H9 (cell line): Measurements from ENCODE around the gene STMN3. TPM values are rescaled to one million over a fixed set of nuclear protein-coding genes. Genes with fewer than 3 reads are reported as not detected.

Source experiments
- DNase-seq: peaks from one replicate; pipeline ENCODE4 v3.0.0-alpha.2; 2017
- H2AFZ ChIP-seq: one replicate; pipeline ENCODE4 v1.6.1; 2013; ENCODE audit warnings: mild to moderate bottlenecking, low read length, control low read depth, moderate library complexity
- H2AK5ac ChIP-seq: 2 replicates; pipeline ENCODE4 v1.6.1; 2013; ENCODE audit warnings: low read length, control low read depth, mixed read lengths; ENCODE audit not compliant: insufficient read length
- H2BK120ac ChIP-seq: one replicate; pipeline ENCODE4 v1.6.1; 2013; ENCODE audit warnings: low read depth, mild to moderate bottlenecking, low read length, control low read depth, inconsistent platforms; ENCODE audit not compliant: poor library complexity, severe bottlenecking
- H2BK12ac ChIP-seq: 2 replicates; pipeline ENCODE4 v1.6.1; 2013; ENCODE audit warnings: low read length, control low read depth, mixed read lengths, low read depth; ENCODE audit not compliant: insufficient read length
- H2BK15ac ChIP-seq: 2 replicates; pipeline ENCODE4 v1.6.1; 2013; ENCODE audit warnings: low read depth, low read length, control low read depth
- H2BK20ac ChIP-seq: one replicate; pipeline ENCODE4 v1.6.1; 2013; ENCODE audit warnings: low read depth, mild to moderate bottlenecking, low read length, control low read depth, inconsistent platforms; ENCODE audit not compliant: poor library complexity, severe bottlenecking
- H2BK5ac ChIP-seq: 2 replicates; pipeline ENCODE4 v1.6.1; 2013; ENCODE audit warnings: low read length, control low read depth, mixed read lengths; ENCODE audit not compliant: insufficient read length
- H3K14ac ChIP-seq: 2 replicates; pipeline ENCODE4 v1.6.1; 2013; ENCODE audit warnings: low read length, control low read depth; ENCODE audit not compliant: insufficient read depth
- H3K18ac ChIP-seq: 2 replicates; pipeline ENCODE4 v1.6.1; 2013; ENCODE audit warnings: low read depth, mild to moderate bottlenecking, mixed read lengths, low read length, control low read depth; ENCODE audit not compliant: insufficient read length
- H3K23ac ChIP-seq: 2 replicates; pipeline ENCODE4 v1.6.1; 2013; ENCODE audit warnings: low read length, control low read depth, mixed read lengths, low read depth; ENCODE audit not compliant: insufficient read length
- H3K23me2 ChIP-seq: 2 replicates; pipeline ENCODE4 v1.6.1; 2013; ENCODE audit warnings: low read depth, mild to moderate bottlenecking, mixed read lengths, low read length, control low read depth; ENCODE audit not compliant: insufficient read length, poor library complexity, severe bottlenecking
- H3K27ac ChIP-seq: 2 replicates; pipeline ENCODE4 v1.5.1; 2013; ENCODE audit warnings: low read length, control low read depth, mixed read lengths, low read depth; ENCODE audit not compliant: insufficient read length
- H3K27me3 ChIP-seq: 2 replicates; pipeline ENCODE4 v1.6.1; 2013; ENCODE audit warnings: low read length, control low read depth, inconsistent platforms; ENCODE audit not compliant: insufficient read depth
- H3K4ac ChIP-seq: 2 replicates; pipeline ENCODE4 v1.6.1; 2013; ENCODE audit warnings: low read depth, mild to moderate bottlenecking, control low read depth, inconsistent platforms, low read length, moderate library complexity
- H3K4me1 ChIP-seq: 2 replicates; pipeline ENCODE4 v1.6.1; 2013; ENCODE audit warnings: low read length, control low read depth, inconsistent platforms; ENCODE audit not compliant: insufficient read depth
- H3K4me2 ChIP-seq: 2 replicates; pipeline ENCODE4 v1.6.1; 2013; ENCODE audit warnings: low read length, control low read depth, mixed read lengths; ENCODE audit not compliant: insufficient read length, insufficient read depth
- H3K56ac ChIP-seq: 2 replicates; pipeline ENCODE4 v1.6.1; 2013; ENCODE audit warnings: low read depth, mild to moderate bottlenecking, mixed read lengths, low read length, control low read depth; ENCODE audit not compliant: insufficient read length
- H3K79me1 ChIP-seq: 2 replicates; pipeline ENCODE4 v1.6.1; 2013; ENCODE audit warnings: low read depth, mild to moderate bottlenecking, moderate library complexity, low read length, control low read depth, inconsistent platforms; ENCODE audit not compliant: insufficient read depth, poor library complexity, severe bottlenecking
- H3K79me2 ChIP-seq: 2 replicates; pipeline ENCODE4 v1.6.1; 2013; ENCODE audit warnings: low read length, control low read depth, inconsistent platforms; ENCODE audit not compliant: insufficient read depth
- H3K9ac ChIP-seq: 2 replicates; pipeline ENCODE4 v1.6.1; 2013; ENCODE audit warnings: low read length, control low read depth, mixed read lengths; ENCODE audit not compliant: insufficient read length; ENCODE audit errors: extremely low read depth
- H3K9me3 ChIP-seq: one replicate; pipeline ENCODE4 v1.6.1; 2013; ENCODE audit warnings: low read depth, low read length, inconsistent platforms; ENCODE audit not compliant: control insufficient read depth
- H3T11ph ChIP-seq: one replicate; pipeline ENCODE4 v1.6.1; 2013; ENCODE audit warnings: mild to moderate bottlenecking, low read length, control low read depth, inconsistent platforms
- H4K20me1 ChIP-seq: one replicate; pipeline ENCODE4 v1.6.1; 2013; ENCODE audit not compliant: control insufficient read depth, insufficient read length, insufficient read depth
- H4K5ac ChIP-seq: 2 replicates; pipeline ENCODE4 v1.6.1; 2013; ENCODE audit warnings: low read depth, mild to moderate bottlenecking, mixed read lengths, low read length, control low read depth; ENCODE audit not compliant: insufficient read length
- H4K8ac ChIP-seq: replicated peaks from 2 replicates; pipeline ENCODE4 v1.6.1; 2013; ENCODE audit warnings: low read length, control low read depth, mixed read lengths, low read depth; ENCODE audit not compliant: insufficient read length
- H4K91ac ChIP-seq: 2 replicates; pipeline ENCODE4 v1.6.1; 2013; ENCODE audit warnings: low read depth, mild to moderate bottlenecking, moderate library complexity, mixed read lengths, low read length, control low read depth; ENCODE audit not compliant: insufficient read length
- H3K27ac Mint-ChIP-seq, 3 experiments: 2 replicates in 2 of 3; 3 replicates in 1 of 3; pipeline ENCODE4 v1.8.0; 2020 to 2021; ENCODE audit warnings: mixed read lengths in 3 of 3, mild to moderate bottlenecking in 1 of 3, moderate library complexity in 1 of 3
- H3K27me3 Mint-ChIP-seq: 2 replicates; pipeline ENCODE4 v1.8.0; 2021; ENCODE audit warnings: low read depth, mild to moderate bottlenecking, moderate library complexity, mixed read lengths
- H3K36me3 Mint-ChIP-seq, 3 experiments: 2 replicates in 2 of 3; 3 replicates in 1 of 3; pipeline ENCODE4 v1.8.0; 2020 to 2021; ENCODE audit warnings: low read depth in 3 of 3, mixed read lengths in 3 of 3; ENCODE audit not compliant: insufficient read depth in 1 of 3
- H3K4me1 Mint-ChIP-seq, 2 experiments: 2 replicates each; pipeline ENCODE4 v1.8.0; 2020; ENCODE audit warnings: mixed read lengths in 2 of 2
- H3K4me3 Mint-ChIP-seq, 2 experiments: 2 replicates in 1 of 2; 3 replicates in 1 of 2; pipeline ENCODE4 v1.8.0; 2020 to 2021; ENCODE audit warnings: mild to moderate bottlenecking in 2 of 2, mixed read lengths in 2 of 2, moderate library complexity in 1 of 2
- H3K9me3 Mint-ChIP-seq, 2 experiments: 2 replicates in 1 of 2; 3 replicates in 1 of 2; pipeline ENCODE4 v1.8.0; 2020; ENCODE audit warnings: mild to moderate bottlenecking in 2 of 2, mixed read lengths in 2 of 2, moderate library complexity in 1 of 2
- WGBS: extraction: QIAGEN DNeasy Blood & Tissue Kit; methylation state at CpG from one replicate; pipeline ENCODE4 v1.1.7; 2013; ENCODE audit warnings: missing lambda C conversion rate, low lambda C conversion rate, mixed read lengths; ENCODE audit not compliant: insufficient read length; ENCODE audit errors: extremely low coverage; 5-methylcytosine and 5-hydroxymethylcytosine counted together
- total RNA-seq: library from RNA; stranded (reverse); gene quantifications from 2 replicates; pipeline ENCODE4 v1.2.1, GENCODE V29; 2021
- TF ChIP-seq, protein P1 (sequence below): fragments of 200-600 bp; sonication (generic); conservative IDR thresholded peaks from 3 replicates; pipeline ENCODE4 v1.8.0; 2021; ENCODE audit warnings: antibody characterized with exemption, mild to moderate bottlenecking

Gene STMN3
- total RNA-seq, 1 experiment from 2014 or later, result 54.0 TPM

DNA sequence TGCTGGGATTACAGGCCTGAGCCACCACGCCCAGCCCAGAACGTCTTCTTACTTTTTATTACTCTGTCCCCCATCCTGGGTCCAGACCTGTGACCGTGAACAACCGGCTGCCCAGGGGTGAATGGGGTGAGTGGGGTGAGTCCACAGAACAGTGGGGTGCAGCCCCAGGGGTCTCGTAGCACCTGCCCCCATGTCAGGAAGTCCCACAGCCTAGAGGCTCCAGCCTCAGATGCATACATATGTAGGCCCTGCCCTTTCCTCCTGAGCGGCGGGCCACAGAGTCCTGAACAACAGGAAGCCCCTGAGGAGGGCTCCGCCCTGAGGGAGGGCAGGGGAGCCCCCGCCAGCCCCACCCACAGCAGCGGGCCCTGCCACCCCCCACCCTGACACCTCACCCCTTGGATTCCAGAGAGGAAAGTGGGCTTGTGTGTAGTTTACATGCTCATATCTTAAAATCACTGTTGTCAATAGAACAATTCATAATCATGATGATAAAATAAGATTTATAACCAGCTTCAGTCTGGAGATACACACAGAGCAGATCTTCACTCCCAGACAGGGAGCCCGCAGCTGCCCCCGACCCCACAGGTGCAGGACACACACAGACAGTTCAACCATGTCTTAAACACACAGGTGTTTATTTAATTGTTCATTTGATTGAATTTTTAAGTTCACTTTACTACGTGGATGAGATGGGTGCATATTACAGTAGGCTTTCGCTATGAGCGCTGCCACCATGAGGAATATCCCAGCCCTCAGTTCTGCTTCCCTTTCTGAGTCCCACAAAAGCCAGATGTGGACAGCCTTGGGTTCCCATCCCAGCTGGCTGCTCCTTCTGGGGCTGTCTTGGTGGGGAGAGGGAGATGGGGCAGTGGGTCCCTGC, 13.9 kb downstream of the STMN3 start:
- Histone ChIP-seq H3K23me2 (peaks cover 7% of the 10 kb centered on the region), H3K9me3 (no peaks in the 10 kb centered on the region), H3K4me2 (no peak overlapping the region), H4K5ac (no peak overlapping the region), H3K18ac (no peak overlapping the region), H3K79me2 (no peaks in the 10 kb centered on the region), H3T11ph (no peak overlapping the region), H3K27me3 (no peaks in the 10 kb centered on the region), H3K4ac (no peak overlapping the region), H4K20me1 (no peaks in the 10 kb centered on the region), H3K23ac (no peak overlapping the region), H3K27ac (no peak overlapping the region), H4K8ac (no peak overlapping the region), H3K4me1 (no peaks in the 10 kb centered on the region), H2BK20ac (no peak overlapping the region), H2BK15ac (no peak overlapping the region), H2BK12ac (no peak overlapping the region), H2BK120ac (no peak overlapping the region), H3K9ac (no peak overlapping the region), H3K14ac (no peak overlapping the region), H3K79me1 (no peaks in the 10 kb centered on the region), H4K91ac (no peak overlapping the region), H3K56ac (no peak overlapping the region), H2AK5ac (no peak overlapping the region), H2AFZ (no peak overlapping the region), H2BK5ac (no peak overlapping the region)
- Mint-ChIP-seq H3K27ac (peak overlapping the region in 1 of 3 experiments; percentile 92; a peak in 1 of 7 replicates), H3K9me3 (no peaks in the 10 kb centered on the region; a peak in 1 of 5 replicates), H3K27me3 (peaks cover 3% of the 10 kb centered on the region), H3K4me1 (peaks cover 6 to 15% of the 10 kb centered on the region in 2 experiments), H3K36me3 (peaks cover 0 to 3% (median 0%) of the 10 kb centered on the region in 3 experiments; a peak in 2 of 7 replicates), H3K4me3 (no peak overlapping the region)
- no peak for DNase-seq
- TF ChIP-seq, protein P1, sequence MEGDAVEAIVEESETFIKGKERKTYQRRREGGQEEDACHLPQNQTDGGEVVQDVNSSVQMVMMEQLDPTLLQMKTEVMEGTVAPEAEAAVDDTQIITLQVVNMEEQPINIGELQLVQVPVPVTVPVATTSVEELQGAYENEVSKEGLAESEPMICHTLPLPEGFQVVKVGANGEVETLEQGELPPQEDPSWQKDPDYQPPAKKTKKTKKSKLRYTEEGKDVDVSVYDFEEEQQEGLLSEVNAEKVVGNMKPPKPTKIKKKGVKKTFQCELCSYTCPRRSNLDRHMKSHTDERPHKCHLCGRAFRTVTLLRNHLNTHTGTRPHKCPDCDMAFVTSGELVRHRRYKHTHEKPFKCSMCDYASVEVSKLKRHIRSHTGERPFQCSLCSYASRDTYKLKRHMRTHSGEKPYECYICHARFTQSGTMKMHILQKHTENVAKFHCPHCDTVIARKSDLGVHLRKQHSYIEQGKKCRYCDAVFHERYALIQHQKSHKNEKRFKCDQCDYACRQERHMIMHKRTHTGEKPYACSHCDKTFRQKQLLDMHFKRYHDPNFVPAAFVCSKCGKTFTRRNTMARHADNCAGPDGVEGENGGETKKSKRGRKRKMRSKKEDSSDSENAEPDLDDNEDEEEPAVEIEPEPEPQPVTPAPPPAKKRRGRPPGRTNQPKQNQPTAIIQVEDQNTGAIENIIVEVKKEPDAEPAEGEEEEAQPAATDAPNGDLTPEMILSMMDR, result no peak
- WGBS, result no CpG with 5 or more reads among the region's 15 CpGs
